ENCODE data around the gene SYNE1. TPM values are rescaled to one million over a fixed set of nuclear protein-coding genes. Genes with fewer than 3 reads are reported as not detected.

SYNE1 gene
- polyA plus RNA-seq, 2 of the 4 experiments (the other 2 are of a cell fraction), result 10.5 to 28.5 TPM

- ChIA-PET CTCF (interaction anchor here (1.0 to 1.1 kb wide), 2 partner anchors 19 to 28 kb away, joined by 4 read pairs; no protein-coding TSS in a partner anchor), POLR2A (no interaction called here)
- Histone ChIP-seq H3K4me3 (no peak overlapping the region), H3K9me3 (no peaks in the 10 kb centered on the region), H3K4me1 (peaks cover 10% of the 10 kb centered on the region; the same call in 2 of the 3 replicates), H3K27ac (no peak overlapping the region), H3K4me2 (no peak overlapping the region)
- FAIRE-seq (no peak), DNase-seq (ENCODE audit: low read depth in 1 of 2, low spot score in 1 of 2) (no peak), ATAC-seq (no peak)
- 91% methylated on average over 7 of the region's 7 CpGs for WGBS (ENCODE audit: missing lambda C conversion rate)
- TF ChIP-seq CHD4 (IDR thresholded peaks at IDR 0.05; ENCODE audit: borderline replicate concordance) (no peak), RCOR1 (IDR thresholded peaks at IDR 0.05; ENCODE audit: low read depth, low read length) (no peak), POLR2A (IDR thresholded peaks at IDR 0.05; ENCODE audit: low read length) (no peak), NR3C1 (IDR thresholded peaks at IDR 0.05) (no peak)
- TF ChIP-seq, protein P1, sequence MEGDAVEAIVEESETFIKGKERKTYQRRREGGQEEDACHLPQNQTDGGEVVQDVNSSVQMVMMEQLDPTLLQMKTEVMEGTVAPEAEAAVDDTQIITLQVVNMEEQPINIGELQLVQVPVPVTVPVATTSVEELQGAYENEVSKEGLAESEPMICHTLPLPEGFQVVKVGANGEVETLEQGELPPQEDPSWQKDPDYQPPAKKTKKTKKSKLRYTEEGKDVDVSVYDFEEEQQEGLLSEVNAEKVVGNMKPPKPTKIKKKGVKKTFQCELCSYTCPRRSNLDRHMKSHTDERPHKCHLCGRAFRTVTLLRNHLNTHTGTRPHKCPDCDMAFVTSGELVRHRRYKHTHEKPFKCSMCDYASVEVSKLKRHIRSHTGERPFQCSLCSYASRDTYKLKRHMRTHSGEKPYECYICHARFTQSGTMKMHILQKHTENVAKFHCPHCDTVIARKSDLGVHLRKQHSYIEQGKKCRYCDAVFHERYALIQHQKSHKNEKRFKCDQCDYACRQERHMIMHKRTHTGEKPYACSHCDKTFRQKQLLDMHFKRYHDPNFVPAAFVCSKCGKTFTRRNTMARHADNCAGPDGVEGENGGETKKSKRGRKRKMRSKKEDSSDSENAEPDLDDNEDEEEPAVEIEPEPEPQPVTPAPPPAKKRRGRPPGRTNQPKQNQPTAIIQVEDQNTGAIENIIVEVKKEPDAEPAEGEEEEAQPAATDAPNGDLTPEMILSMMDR (IDR thresholded peaks at IDR 0.05), result no peak
These were observed 326.7 kb downstream of the SYNE1 start for GRCh38 chr6:152310371-152310954.

DNA sequence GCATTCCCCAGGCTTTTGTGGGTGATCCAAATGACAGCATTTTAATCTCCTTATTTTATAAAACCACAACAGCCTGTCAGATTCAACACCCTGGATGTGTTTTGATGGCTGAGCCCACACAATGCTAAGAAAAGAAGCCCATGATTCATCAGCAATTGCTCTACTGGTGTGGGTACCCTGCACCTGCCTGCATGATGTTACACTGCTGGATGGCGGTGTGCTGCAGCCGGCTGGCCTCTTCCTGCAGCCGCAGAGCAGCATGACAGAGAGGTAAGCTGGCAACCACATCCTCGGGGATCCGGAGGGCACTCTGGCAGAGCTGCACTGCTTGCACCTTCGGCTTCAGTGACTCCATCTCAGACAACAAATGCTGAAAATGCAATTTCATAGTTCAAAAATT is 327.5 kb downstream of the SYNE1 start:
- Histone ChIP-seq H3K4me2 (no peak overlapping the region), H3K27ac (no peak overlapping the region), H3K9me3 (no peaks in the 10 kb centered on the region), H3K4me3 (no peak overlapping the region), H3K4me1 (peaks cover 10% of the 10 kb centered on the region; the same call in 2 of the 3 replicates)
- ChIA-PET CTCF (interaction anchor here (1.0 kb wide), 1 partner anchor 29 kb away, joined by 4 read pairs; no protein-coding TSS in a partner anchor), POLR2A (no interaction called here)
- no peak for TF ChIP-seq JUNB (IDR thresholded peaks at IDR 0.05)
- TF ChIP-seq RAD21 (conservative IDR thresholded peaks at IDR 0.05 in 1 of 2, IDR thresholded peaks at IDR 0.05 in 1 of 2), result no peak
- no peak for TF ChIP-seq SMC3 (IDR thresholded peaks at IDR 0.05)
- WGBS (ENCODE audit: missing lambda C conversion rate), result 94% methylated on average over 5 of the region's 6 CpGs
- no peak for FAIRE-seq
- DNase-seq (ENCODE audit: low read depth in 1 of 2, low spot score in 1 of 2), result no peak
- no peak for ATAC-seq

GRCh38 chr6:152309006-152309405 is 328.2 kb downstream of the SYNE1 start:
- Histone ChIP-seq H3K9me3 (no peaks in the 10 kb centered on the region), H3K4me1 (peaks cover 3% of the 10 kb centered on the region; the same call in 2 of the 3 replicates), H3K27ac (no peak overlapping the region), H3K4me3 (no peak overlapping the region), H3K4me2 (no peak overlapping the region)
- ATAC-seq (no peak), FAIRE-seq (no peak), DNase-seq (ENCODE audit: low read depth in 1 of 2, low spot score in 1 of 2) (no peak)
- TF ChIP-seq NFE2L2 (conservative IDR thresholded peaks at IDR 0.05; ENCODE audit: low read length), result no peak
- TF ChIP-seq HMGXB4 (CRISPR knock-in tag; IDR thresholded peaks at IDR 0.05; ENCODE audit: borderline replicate concordance), result no peak
- no peak for TF ChIP-seq HDAC2 (IDR thresholded peaks at IDR 0.05)
- TF ChIP-seq HOXA7 (CRISPR knock-in tag; IDR thresholded peaks at IDR 0.05), result no peak
- no peak for TF ChIP-seq EHF (CRISPR knock-in tag; IDR thresholded peaks at IDR 0.05)
- no peak for TF ChIP-seq CBX8 (IDR thresholded peaks at IDR 0.05)
- no peak for TF ChIP-seq RARB (CRISPR knock-in tag; IDR thresholded peaks at IDR 0.05)
- no peak for TF ChIP-seq RFX5 (IDR thresholded peaks at IDR 0.05)
- no peak for TF ChIP-seq MAFK (IDR thresholded peaks at IDR 0.05; ENCODE audit: partially characterized antibody)
- TF ChIP-seq TFCP2L1 (CRISPR knock-in tag; IDR thresholded peaks at IDR 0.05), result no peak
- TF ChIP-seq, protein P1 (IDR thresholded peaks at IDR 0.05), result no peak
- no peak for TF ChIP-seq NR3C1 (IDR thresholded peaks at IDR 0.05)
- TF ChIP-seq TP53 (CRISPR knock-in tag; IDR thresholded peaks at IDR 0.05), result no peak
- no peak for TF ChIP-seq HOXB5 (CRISPR knock-in tag; IDR thresholded peaks at IDR 0.05)
- 95% methylated on average over 3 of the region's 3 CpGs for WGBS (ENCODE audit: missing lambda C conversion rate)
- CTCF ChIA-PET, result no interaction called here
- POLR2A ChIA-PET, result no interaction called here

All from A549 (cell line).